CD1c-positive myeloid dendritic cell (primary cell): ENCODE measurements around the gene PBX1.

Experiments
- DNase-seq: peaks from one replicate; pipeline ENCODE4 v3.0.0-alpha.2; 2016; ENCODE audit errors: extremely low spot score

Gene PBX1

GRCh38 chr1:164756741-164757140 lies 197.8 kb downstream of the PBX1 start:
- no peak for DNase-seq

- DNase-seq = no peak
Measured at GRCh38 chr1:164757625-164758024, 198.6 kb downstream of the PBX1 start.

GRCh38 chr1:164759144-164759920 lies 200.3 kb downstream of the PBX1 start:
- DNase-seq = no peak

- DNase-seq = no peak
Measured at GRCh38 chr1:164759979-164760469, 201.0 kb downstream of the PBX1 start.

GRCh38 chr1:164760569-164760968 lies 201.6 kb downstream of the PBX1 start:
- no peak for DNase-seq

- no peak for DNase-seq
Measured at GRCh38 chr1:164761009-164761408, 202.0 kb downstream of the PBX1 start.

- no peak for DNase-seq
Measured at GRCh38 chr1:164763098-164763497, 204.1 kb downstream of the PBX1 start.

- DNase-seq = no peak
Measured at GRCh38 chr1:164764333-164764732, 205.3 kb downstream of the PBX1 start.

- no peak for DNase-seq
Measured at GRCh38 chr1:164765557-164765956, 206.6 kb downstream of the PBX1 start.

GRCh38 chr1:164765992-164766720 lies 207.2 kb downstream of the PBX1 start:
- DNase-seq = no peak

- no peak for DNase-seq
Measured at GRCh38 chr1:164767752-164768402, 208.9 kb downstream of the PBX1 start.

GRCh38 chr1:164768619-164769018 lies 209.6 kb downstream of the PBX1 start:
- DNase-seq = no peak

GRCh38 chr1:164769486-164770130 lies 210.6 kb downstream of the PBX1 start:
- no peak for DNase-seq

- no peak for DNase-seq
Measured at GRCh38 chr1:164770131-164770529, 211.1 kb downstream of the PBX1 start.

- no peak for DNase-seq
Measured at GRCh38 chr1:164771041-164771618, 212.1 kb downstream of the PBX1 start.

- DNase-seq = no peak
Measured at GRCh38 chr1:164771619-164772361, 212.8 kb downstream of the PBX1 start.

- DNase-seq = no peak
Measured at GRCh38 chr1:164772635-164773034, 213.7 kb downstream of the PBX1 start.

- DNase-seq = no peak
Measured at GRCh38 chr1:164773102-164773501, 214.1 kb downstream of the PBX1 start.

GRCh38 chr1:164774413-164774812 lies 215.4 kb downstream of the PBX1 start:
- no peak for DNase-seq

- DNase-seq = no peak
Measured at GRCh38 chr1:164774819-164775654, 216.1 kb downstream of the PBX1 start.
